ENCODE results near the gene TRIO. TPM values are rescaled to one million over a fixed set of nuclear protein-coding genes. Genes with fewer than 3 reads are reported as not detected.

TRIO gene
- total and polyA plus RNA-seq, 4 donors: 23.8 to 243 (median 110) TPM

GRCh38 chr5:14364576-14365472, 221.7 kb downstream of the TRIO start:
- peaks cover 0 to 4% (median 0%) of the 10 kb centered on the region in 5 donors for H3K4me1 ChIP-seq (ENCODE audit: control insufficient read depth in 5 of 5, insufficient read depth in 5 of 5, low read length in 5 of 5)
- H3K4me3 ChIP-seq: no peak overlapping the region
- no peaks in the 10 kb centered on the region for H3K9me3 ChIP-seq (ENCODE audit: control insufficient read depth in 4 of 4, insufficient read depth in 3 of 4, low read length in 3 of 4)
- no peak overlapping the region for H3K27ac ChIP-seq (ENCODE audit: low read depth in 1 of 2, low read length in 1 of 2)
- H3K27me3 ChIP-seq (ENCODE audit: control insufficient read depth in 3 of 3, insufficient read depth in 3 of 3, low read length in 2 of 3): no peaks in the 10 kb centered on the region
- peak; percentile 3 for TF ChIP-seq CTCF (IDR thresholded peaks at IDR 0.05; ENCODE audit: control extremely low read depth, extremely low read depth)
- no peak overlapping the region for H3K9ac ChIP-seq (ENCODE audit: insufficient read depth in 1 of 2, low read length in 2 of 2)
- no peak for ATAC-seq (ENCODE audit: insufficient read depth, low FRiP score)
- DNase-seq: no peak
- H3K36me3 ChIP-seq (ENCODE audit: control insufficient read depth in 4 of 4, insufficient read depth in 4 of 4, low read length in 4 of 4): peaks cover 39 to 52% (median 50%) of the 10 kb centered on the region in 4 donors
- 86 to 92% methylated on average over 12 of the region's 12 CpGs for WGBS, 2 donors

- DNase-seq (no peak), ATAC-seq (ENCODE audit: insufficient read depth, low FRiP score) (no peak)
- Histone ChIP-seq H3K27ac (ENCODE audit: low read depth in 1 of 2, low read length in 1 of 2) (no peak overlapping the region), H3K4me1 (ENCODE audit: control insufficient read depth in 5 of 5, insufficient read depth in 5 of 5, low read length in 5 of 5) (peaks cover 0 to 4% (median 0%) of the 10 kb centered on the region in 5 donors), H3K9me3 (ENCODE audit: control insufficient read depth in 4 of 4, insufficient read depth in 3 of 4, low read length in 3 of 4) (no peaks in the 10 kb centered on the region), H3K4me3 (no peak overlapping the region), H3K9ac (ENCODE audit: insufficient read depth in 1 of 2, low read length in 2 of 2) (no peak overlapping the region), H3K27me3 (ENCODE audit: control insufficient read depth in 3 of 3, insufficient read depth in 3 of 3, low read length in 2 of 3) (no peaks in the 10 kb centered on the region), H3K36me3 (ENCODE audit: control insufficient read depth in 4 of 4, insufficient read depth in 4 of 4, low read length in 4 of 4) (peaks cover 37 to 53% (median 46%) of the 10 kb centered on the region in 4 donors)
- WGBS, 2 donors: 68 to 73% methylated on average over 2 of the region's 2 CpGs
- no peak for TF ChIP-seq CTCF (IDR thresholded peaks at IDR 0.05; ENCODE audit: control extremely low read depth, extremely low read depth)
Observed at GRCh38 chr5:14365831-14366430, 222.8 kb downstream of the TRIO start.

DNA sequence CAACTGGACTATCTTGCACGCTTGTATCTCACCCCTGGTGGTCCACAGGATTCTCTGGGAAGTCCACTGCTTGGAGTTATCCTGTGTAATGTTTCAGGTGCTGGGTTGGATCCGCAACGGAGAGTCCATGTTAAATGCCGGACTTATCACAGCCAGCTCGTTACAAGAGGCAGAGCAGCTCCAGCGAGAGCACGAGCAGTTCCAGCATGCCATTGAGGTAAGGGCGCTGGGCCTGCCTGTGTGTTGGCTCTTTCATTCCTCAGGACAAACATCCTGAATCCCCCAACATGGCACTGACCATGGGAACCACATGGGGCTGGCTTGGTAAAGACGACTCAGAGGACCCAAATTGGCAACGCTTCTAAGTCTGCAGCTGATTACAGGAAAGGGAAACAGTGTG, 223.6 kb downstream of the TRIO start:
- H3K4me1 ChIP-seq (ENCODE audit: control insufficient read depth in 5 of 5, insufficient read depth in 5 of 5, low read length in 5 of 5): peaks cover 0 to 4% (median 0%) of the 10 kb centered on the region in 5 donors
- ATAC-seq (ENCODE audit: insufficient read depth, low FRiP score) (no peak), DNase-seq (no peak)
- peaks cover 37 to 56% (median 44%) of the 10 kb centered on the region in 4 donors for H3K36me3 ChIP-seq (ENCODE audit: control insufficient read depth in 4 of 4, insufficient read depth in 4 of 4, low read length in 4 of 4)
- H3K27me3 ChIP-seq (ENCODE audit: control insufficient read depth in 3 of 3, insufficient read depth in 3 of 3, low read length in 2 of 3): no peaks in the 10 kb centered on the region
- no peaks in the 10 kb centered on the region for H3K9me3 ChIP-seq (ENCODE audit: control insufficient read depth in 4 of 4, insufficient read depth in 3 of 4, low read length in 3 of 4)
- 90% methylated on average over 10 of the region's 10 CpGs for WGBS, 2 donors
- no peak overlapping the region for H3K4me3 ChIP-seq
- no peak overlapping the region for H3K9ac ChIP-seq (ENCODE audit: insufficient read depth in 1 of 2, low read length in 2 of 2)
- TF ChIP-seq CTCF (IDR thresholded peaks at IDR 0.05; ENCODE audit: control extremely low read depth, extremely low read depth): no peak
- no peak overlapping the region for H3K27ac ChIP-seq (ENCODE audit: low read depth in 1 of 2, low read length in 1 of 2)

Data from lung (tissue), 12 donors.